ENCODE measurements around the gene CAST.

CAST gene

DNA sequence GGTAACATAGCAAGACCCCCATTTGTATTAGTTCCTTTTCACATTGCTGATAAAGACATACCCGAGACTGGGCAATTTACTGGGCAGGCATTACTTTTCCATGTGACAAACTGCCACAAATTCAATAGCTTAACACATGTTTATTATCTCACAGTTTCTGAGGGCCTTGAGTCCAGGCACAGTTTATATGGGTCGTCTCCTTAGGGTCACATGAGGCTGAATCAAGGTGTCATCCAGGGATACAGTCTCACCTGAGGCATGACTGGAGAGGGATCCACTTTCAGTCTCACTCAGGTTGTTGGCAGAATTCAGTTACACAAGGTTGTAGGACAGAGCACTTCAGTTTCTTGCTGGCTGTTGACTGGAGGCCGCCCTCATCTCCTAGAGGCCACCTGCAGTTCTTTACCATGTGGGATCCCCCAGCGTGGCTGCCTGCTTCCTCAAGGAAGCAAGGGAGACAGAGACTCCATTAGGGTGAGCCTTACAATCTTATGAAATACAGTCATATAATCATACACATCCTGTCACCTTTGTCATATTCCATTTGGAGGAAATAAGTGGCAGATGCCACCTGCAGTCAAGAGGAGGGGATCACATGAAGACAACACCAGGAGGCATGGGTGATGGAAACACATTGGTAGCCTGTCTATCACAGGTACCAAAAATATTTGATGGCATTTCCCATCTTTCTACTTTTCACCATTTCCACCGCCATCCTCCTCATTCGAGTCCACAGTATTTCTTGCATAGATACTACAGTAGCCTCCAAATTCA lies 160.7 kb downstream of the CAST start:
- no peak for DNase-seq (ENCODE audit: low read depth)

DNA sequence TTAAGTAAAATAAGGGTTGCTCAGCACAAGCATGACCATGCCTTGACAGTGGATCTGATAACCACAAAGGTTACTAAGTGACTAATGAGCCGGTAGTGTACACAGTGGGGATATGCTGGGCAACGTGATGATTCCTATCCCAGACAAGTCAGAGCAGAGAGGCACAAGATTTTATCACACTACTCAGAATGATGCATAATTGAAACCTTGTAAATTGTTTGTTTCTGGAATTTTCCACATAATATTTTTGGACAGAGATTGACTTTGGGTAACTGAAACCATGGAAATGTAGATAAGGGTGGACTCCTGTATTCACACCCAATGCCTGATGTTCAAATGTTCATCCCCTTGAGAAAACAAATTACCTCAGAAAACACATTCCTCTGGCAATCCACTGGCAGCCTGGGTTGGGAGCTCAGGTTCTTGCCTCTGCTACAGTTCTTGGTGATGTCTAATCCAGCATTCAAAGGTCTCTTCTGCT lies 161.8 kb downstream of the CAST start:
- peak; percentile 49 for DNase-seq (ENCODE audit: low read depth)

All from GM04504 (cell line).